Right kidney (tissue), 9 donors: ENCODE measurements around the gene HSP90B1.

Experiments
- DNase-seq: peaks from one replicate; pipeline ENCODE4 v3.0.0-alpha.2; 2016
- long read RNA-seq, 8 donors: transcript quantifications; one replicate each; lab custom pipeline, GENCODE V29; 2026

Gene HSP90B1
- long read RNA-seq, donor 1, transcript HSP90B1-201 (18 exons, 2,858 nt), result major isoform, 32 of 597 reads
- long read RNA-seq, donor 1, transcript HSP90B1-204 (2 exons, 839 nt), result minor isoform, 12 of 597 reads
- long read RNA-seq, donor 1, partial matches to known transcripts, result 530 of 597 reads
- long read RNA-seq, donor 1, other reads (novel, unspliced or antisense), result 17 of 597 reads
- long read RNA-seq, donor 2, transcript HSP90B1-204 (2 exons, 839 nt), result minor isoform, 9 of 410 reads
- long read RNA-seq, donor 2, transcript HSP90B1-201 (18 exons, 2,858 nt), result major isoform, 18 of 410 reads
- long read RNA-seq, donor 2, partial matches to known transcripts, result 378 of 410 reads
- long read RNA-seq, donor 2, other reads (novel, unspliced or antisense), result 0 of 410 reads
- long read RNA-seq, donor 3, transcript HSP90B1-201 (18 exons, 2,858 nt), result major isoform, 24 of 209 reads
- long read RNA-seq, donor 3, partial matches to known transcripts, result 170 of 209 reads
- long read RNA-seq, donor 3, other reads (novel, unspliced or antisense), result 10 of 209 reads
- long read RNA-seq, donor 4, transcript HSP90B1-201 (18 exons, 2,858 nt), result major isoform, 20 of 621 reads
- long read RNA-seq, donor 4, transcript HSP90B1-204 (2 exons, 839 nt), result minor isoform, 9 of 621 reads
- long read RNA-seq, donor 4, partial matches to known transcripts, result 553 of 621 reads
- long read RNA-seq, donor 4, other reads (novel, unspliced or antisense), result 35 of 621 reads
- long read RNA-seq, donor 5, transcript HSP90B1-201 (18 exons, 2,858 nt), result major isoform, 61 of 378 reads
- long read RNA-seq, donor 5, partial matches to known transcripts, result 296 of 378 reads
- long read RNA-seq, donor 5, other reads (novel, unspliced or antisense), result 18 of 378 reads
- long read RNA-seq, donor 6, transcript HSP90B1-204 (2 exons, 839 nt), result minor isoform, 10 of 446 reads
- long read RNA-seq, donor 6, transcript HSP90B1-209 (4 exons, 581 nt), result minor isoform, 5 of 446 reads
- long read RNA-seq, donor 6, transcript HSP90B1-201 (18 exons, 2,858 nt), result major isoform, 27 of 446 reads
- long read RNA-seq, donor 6, partial matches to known transcripts, result 392 of 446 reads
- long read RNA-seq, donor 6, other reads (novel, unspliced or antisense), result 11 of 446 reads
- long read RNA-seq, donor 7, transcript HSP90B1-201 (18 exons, 2,858 nt), result major isoform, 48 of 703 reads
- long read RNA-seq, donor 7, transcript HSP90B1-204 (2 exons, 839 nt), result minor isoform, 16 of 703 reads
- long read RNA-seq, donor 7, transcript HSP90B1-209 (4 exons, 581 nt), result minor isoform, 8 of 703 reads
- long read RNA-seq, donor 7, partial matches to known transcripts, result 618 of 703 reads
- long read RNA-seq, donor 7, other reads (novel, unspliced or antisense), result 11 of 703 reads
- long read RNA-seq, donor 8, transcript HSP90B1-201 (18 exons, 2,858 nt), result major isoform, 34 of 404 reads
- long read RNA-seq, donor 8, transcript HSP90B1-204 (2 exons, 839 nt), result minor isoform, 7 of 404 reads
- long read RNA-seq, donor 8, partial matches to known transcripts, result 343 of 404 reads
- long read RNA-seq, donor 8, other reads (novel, unspliced or antisense), result 16 of 404 reads

- DNase-seq, result peak; percentile 95
Measured at GRCh38 chr12:103930034-103930786, at the start of gene HSP90B1. Gene HSP90B1, plus strand, starts transcription at chr12:103930410. Its CDS starts 106 bp downstream, at chr12:103930516.

GRCh38 chr12:103881261-103881660 lies 48.9 kb upstream of the HSP90B1 start:
- DNase-seq, result no peak

GRCh38 chr12:103882861-103883596 lies 47.2 kb upstream of the HSP90B1 start:
- DNase-seq, result no peak

- no peak for DNase-seq
Measured at GRCh38 chr12:103883908-103884307, 46.3 kb upstream of the HSP90B1 start.

GRCh38 chr12:103884316-103884715 lies 45.9 kb upstream of the HSP90B1 start:
- no peak for DNase-seq

GRCh38 chr12:103886195-103886797 lies 43.9 kb upstream of the HSP90B1 start:
- DNase-seq, result no peak

- DNase-seq, result no peak
Measured at GRCh38 chr12:103887738-103888137, 42.5 kb upstream of the HSP90B1 start.

- DNase-seq, result no peak
Measured at GRCh38 chr12:103897316-103897715, 32.9 kb upstream of the HSP90B1 start.

- DNase-seq, result no peak
Measured at GRCh38 chr12:103901518-103902173, 28.6 kb upstream of the HSP90B1 start.

- no peak for DNase-seq
Measured at GRCh38 chr12:103903993-103904392, 26.2 kb upstream of the HSP90B1 start.

- DNase-seq, result no peak
Measured at GRCh38 chr12:103905730-103906349, 24.4 kb upstream of the HSP90B1 start.

- no peak for DNase-seq
Measured at GRCh38 chr12:103908246-103908541, 22.0 kb upstream of the HSP90B1 start.

GRCh38 chr12:103908877-103909276 lies 21.3 kb upstream of the HSP90B1 start:
- no peak for DNase-seq

- DNase-seq, result no peak
Measured at GRCh38 chr12:103909811-103910210, 20.4 kb upstream of the HSP90B1 start.

GRCh38 chr12:103912069-103912468 lies 18.1 kb upstream of the HSP90B1 start:
- no peak for DNase-seq

GRCh38 chr12:103913100-103913499 lies 17.1 kb upstream of the HSP90B1 start:
- no peak for DNase-seq

GRCh38 chr12:103915306-103915705 lies 14.9 kb upstream of the HSP90B1 start:
- DNase-seq, result no peak

- DNase-seq, result no peak
Measured at GRCh38 chr12:103917873-103918272, 12.3 kb upstream of the HSP90B1 start.
